ENCODE results near the gene LCN1. TPM values are rescaled to one million over a fixed set of nuclear protein-coding genes. Genes with fewer than 3 reads are reported as not detected.
"Not testable (repeated sequence)": the region's sequence is repeated elsewhere in the genome, so short reads cannot be mapped to it uniquely, and the experiment has no call there.

Gene LCN1
- total and polyA plus RNA-seq, 3 donors from 2014 or later: 2.7 TPM; not detected in 2

GRCh38 chr9:135526730-135527571, 5.7 kb downstream of the LCN1 start:
- Histone ChIP-seq H3K9me3 (no peaks in the 10 kb centered on the region), H3K4me3 (no peak overlapping the region), H3K27ac (no peak overlapping the region), H3K27me3 (no peaks in the 10 kb centered on the region), H3K4me1 (no peaks in the 10 kb centered on the region), H3K36me3 (ENCODE audit: low read depth, missing control alignments) (no peaks in the 10 kb centered on the region)
- intact Hi-C loops (cut with DNase I; ENCODE audit: low total_unique reads): no loop called here
- WGBS, 2 donors: 73 to 75% methylated on average over 12 to 30 of the region's 30 CpGs
- no peak for DNase-seq
- TF ChIP-seq, protein P1, sequence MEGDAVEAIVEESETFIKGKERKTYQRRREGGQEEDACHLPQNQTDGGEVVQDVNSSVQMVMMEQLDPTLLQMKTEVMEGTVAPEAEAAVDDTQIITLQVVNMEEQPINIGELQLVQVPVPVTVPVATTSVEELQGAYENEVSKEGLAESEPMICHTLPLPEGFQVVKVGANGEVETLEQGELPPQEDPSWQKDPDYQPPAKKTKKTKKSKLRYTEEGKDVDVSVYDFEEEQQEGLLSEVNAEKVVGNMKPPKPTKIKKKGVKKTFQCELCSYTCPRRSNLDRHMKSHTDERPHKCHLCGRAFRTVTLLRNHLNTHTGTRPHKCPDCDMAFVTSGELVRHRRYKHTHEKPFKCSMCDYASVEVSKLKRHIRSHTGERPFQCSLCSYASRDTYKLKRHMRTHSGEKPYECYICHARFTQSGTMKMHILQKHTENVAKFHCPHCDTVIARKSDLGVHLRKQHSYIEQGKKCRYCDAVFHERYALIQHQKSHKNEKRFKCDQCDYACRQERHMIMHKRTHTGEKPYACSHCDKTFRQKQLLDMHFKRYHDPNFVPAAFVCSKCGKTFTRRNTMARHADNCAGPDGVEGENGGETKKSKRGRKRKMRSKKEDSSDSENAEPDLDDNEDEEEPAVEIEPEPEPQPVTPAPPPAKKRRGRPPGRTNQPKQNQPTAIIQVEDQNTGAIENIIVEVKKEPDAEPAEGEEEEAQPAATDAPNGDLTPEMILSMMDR (IDR thresholded peaks at IDR 0.05): no peak
- TF ChIP-seq POLR2A (IDR thresholded peaks at IDR 0.05): no peak

GRCh38 chr9:135528842-135529435, 7.7 kb downstream of the LCN1 start:
- 87 to 96% methylated on average over 10 of the region's 10 CpGs for WGBS, 2 donors
- DNase-seq; H3K9me3 ChIP-seq; H3K4me1 ChIP-seq; H3K27ac ChIP-seq; H3K4me3 ChIP-seq; H3K27me3 ChIP-seq; H3K36me3 ChIP-seq (ENCODE audit: low read depth, missing control alignments); intact Hi-C loops (cut with DNase I; ENCODE audit: low total_unique reads): not testable (repeated sequence)

DNA sequence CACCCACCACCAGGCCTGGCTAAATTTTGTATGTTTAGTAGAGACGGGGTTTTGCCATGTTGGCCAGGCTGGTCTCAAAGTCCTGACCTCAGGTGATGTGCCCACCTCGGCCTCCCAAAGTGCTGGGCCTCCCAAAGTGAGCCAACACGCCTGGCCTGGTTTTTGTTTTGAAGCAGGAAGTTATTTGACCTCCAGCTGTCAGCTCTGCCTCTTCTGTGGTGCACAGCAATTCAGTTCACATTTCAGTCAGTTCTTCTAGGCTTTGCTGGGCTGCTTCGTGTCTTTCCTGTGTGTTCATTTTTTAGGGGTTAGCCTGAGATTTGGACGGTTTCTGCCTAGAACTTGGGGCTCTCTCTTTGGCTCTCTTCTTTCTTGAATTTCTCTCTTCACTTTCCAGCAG, 8.9 kb downstream of the LCN1 start:
- H3K9me3 ChIP-seq: no peaks in the 10 kb centered on the region
- TF ChIP-seq POLR2A (IDR thresholded peaks at IDR 0.05): no peak
- TF ChIP-seq, protein P1 (IDR thresholded peaks at IDR 0.05): no peak
- WGBS, 2 donors: 86 to 89% methylated on average over 5 of the region's 5 CpGs
- intact Hi-C loops (cut with DNase I; ENCODE audit: low total_unique reads): no loop called here
- no peak overlapping the region for H3K4me3 ChIP-seq
- H3K4me1 ChIP-seq: no peaks in the 10 kb centered on the region
- H3K27ac ChIP-seq: no peak overlapping the region
- H3K27me3 ChIP-seq: no peaks in the 10 kb centered on the region
- H3K36me3 ChIP-seq (ENCODE audit: low read depth, missing control alignments): no peaks in the 10 kb centered on the region
- DNase-seq: no peak

DNA sequence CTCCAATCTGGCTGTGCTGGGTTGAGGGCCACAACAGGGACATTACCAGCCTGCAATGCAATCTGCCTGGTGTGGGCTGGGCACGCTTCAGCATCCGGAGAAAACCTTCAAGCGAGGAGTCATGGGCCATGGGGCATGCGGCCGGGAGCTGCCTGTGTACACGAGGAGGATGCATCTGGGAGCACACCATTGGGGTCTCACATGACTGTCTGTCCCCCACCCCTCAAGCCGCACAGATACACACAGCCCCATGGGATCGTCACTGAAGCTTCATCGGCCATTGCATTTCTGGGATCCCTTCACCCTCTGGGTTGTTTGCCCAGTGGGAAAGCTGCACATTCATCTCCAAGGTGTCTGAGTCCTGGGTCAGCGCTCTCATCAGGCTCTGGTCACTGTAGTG, 9.9 kb downstream of the LCN1 start:
- Histone ChIP-seq H3K36me3 (ENCODE audit: low read depth, missing control alignments) (no peaks in the 10 kb centered on the region), H3K27me3 (no peaks in the 10 kb centered on the region), H3K27ac (no peak overlapping the region), H3K9me3 (no peaks in the 10 kb centered on the region), H3K4me1 (no peaks in the 10 kb centered on the region), H3K4me3 (no peak overlapping the region)
- WGBS, 2 donors: 94 to 98% methylated on average over 6 to 10 of the region's 10 CpGs
- TF ChIP-seq, protein P1 (IDR thresholded peaks at IDR 0.05): no peak
- no peak for TF ChIP-seq POLR2A (IDR thresholded peaks at IDR 0.05)
- no peak for DNase-seq
- intact Hi-C loops (cut with DNase I; ENCODE audit: low total_unique reads): no loop called here

GRCh38 chr9:135533113-135533512, 11.9 kb downstream of the LCN1 start:
- H3K4me3 ChIP-seq: no peak overlapping the region
- intact Hi-C loops (cut with DNase I; ENCODE audit: low total_unique reads): no loop called here
- DNase-seq: no peak
- no peaks in the 10 kb centered on the region for H3K9me3 ChIP-seq
- H3K4me1 ChIP-seq: no peaks in the 10 kb centered on the region
- 91 to 98% methylated on average over 3 of the region's 3 CpGs for WGBS, 2 donors
- no peak overlapping the region for H3K27ac ChIP-seq
- H3K36me3 ChIP-seq (ENCODE audit: low read depth, missing control alignments): no peaks in the 10 kb centered on the region
- no peaks in the 10 kb centered on the region for H3K27me3 ChIP-seq
- TF ChIP-seq, protein P1 (IDR thresholded peaks at IDR 0.05): no peak
- no peak for TF ChIP-seq POLR2A (IDR thresholded peaks at IDR 0.05)
